ENCODE data around the gene CEP128.

GRCh38 chr14:80586131-80586530, 355.4 kb downstream of the CEP128 start:
- no peak for TF ChIP-seq CTCF (IDR thresholded peaks at IDR 0.05; ENCODE audit: borderline replicate concordance, extremely low read depth, low read length, poor library complexity, severe bottlenecking)
- no peak for TF ChIP-seq EZH2 (IDR thresholded peaks at IDR 0.05; ENCODE audit: borderline replicate concordance, low read depth, low read length, severe bottlenecking)

Measured in DND-41 (cell line).